Measurements from ENCODE around the gene KMT2C.

- TF ChIP-seq EP300 (conservative IDR thresholded peaks at IDR 0.05; ENCODE audit: poor library complexity, severe bottlenecking) = no peak
- TF ChIP-seq POLR2AphosphoS5 (IDR thresholded peaks at IDR 0.05) = no peak
- TF ChIP-seq, protein P1, sequence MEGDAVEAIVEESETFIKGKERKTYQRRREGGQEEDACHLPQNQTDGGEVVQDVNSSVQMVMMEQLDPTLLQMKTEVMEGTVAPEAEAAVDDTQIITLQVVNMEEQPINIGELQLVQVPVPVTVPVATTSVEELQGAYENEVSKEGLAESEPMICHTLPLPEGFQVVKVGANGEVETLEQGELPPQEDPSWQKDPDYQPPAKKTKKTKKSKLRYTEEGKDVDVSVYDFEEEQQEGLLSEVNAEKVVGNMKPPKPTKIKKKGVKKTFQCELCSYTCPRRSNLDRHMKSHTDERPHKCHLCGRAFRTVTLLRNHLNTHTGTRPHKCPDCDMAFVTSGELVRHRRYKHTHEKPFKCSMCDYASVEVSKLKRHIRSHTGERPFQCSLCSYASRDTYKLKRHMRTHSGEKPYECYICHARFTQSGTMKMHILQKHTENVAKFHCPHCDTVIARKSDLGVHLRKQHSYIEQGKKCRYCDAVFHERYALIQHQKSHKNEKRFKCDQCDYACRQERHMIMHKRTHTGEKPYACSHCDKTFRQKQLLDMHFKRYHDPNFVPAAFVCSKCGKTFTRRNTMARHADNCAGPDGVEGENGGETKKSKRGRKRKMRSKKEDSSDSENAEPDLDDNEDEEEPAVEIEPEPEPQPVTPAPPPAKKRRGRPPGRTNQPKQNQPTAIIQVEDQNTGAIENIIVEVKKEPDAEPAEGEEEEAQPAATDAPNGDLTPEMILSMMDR (IDR thresholded peaks at IDR 0.05; ENCODE audit: poor library complexity, severe bottlenecking) = no peak
- no peak for TF ChIP-seq TAF1 (IDR thresholded peaks at IDR 0.05; ENCODE audit: low read depth)
Measured at GRCh38 chr7:152365982-152366603, 69.7 kb downstream of the KMT2C start.
